Neural progenitor cell (in vitro differentiated cells): ENCODE data around the gene RBBP8NL. TPM values are rescaled to one million over a fixed set of nuclear protein-coding genes. Genes with fewer than 3 reads are reported as not detected.

ENCODE experiments used
- DNase-seq: peaks from one replicate; pipeline ENCODE4 v3.0.0-alpha.2; 2016; ENCODE audit warnings: low spot score
- H2AFZ ChIP-seq: fragments of 200-600 bp; sonication (generic); replicated peaks from 2 replicates; pipeline ENCODE4 v1.6.1; 2016; ENCODE audit warnings: antibody characterized with exemption
- H3F3A ChIP-seq: fragments of 200-600 bp; sonication (generic); 2 replicates; pipeline ENCODE4 v1.6.1; 2016; ENCODE audit warnings: antibody characterized with exemption, low read depth
- H3K27ac ChIP-seq: fragments of 200-600 bp; sonication (generic); 2 replicates; pipeline ENCODE4 v1.5.1; 2016; ENCODE audit warnings: mild to moderate bottlenecking
- H3K27me3 ChIP-seq: fragments of 200-600 bp; sonication (generic); 2 replicates; pipeline ENCODE4 v1.6.1; 2016; ENCODE audit warnings: mild to moderate bottlenecking, moderate library complexity
- H3K36me3 ChIP-seq: fragments of 200-600 bp; sonication (generic); 2 replicates; pipeline ENCODE4 v1.5.1; 2016
- H3K4me1 ChIP-seq: fragments of 200-600 bp; sonication (generic); 2 replicates; pipeline ENCODE4 v1.6.1; 2016; ENCODE audit warnings: mixed run types
- H3K4me2 ChIP-seq: fragments of 200-600 bp; sonication (generic); 2 replicates; pipeline ENCODE4 v1.6.1; 2016
- H3K4me3 ChIP-seq: fragments of 200-600 bp; sonication (generic); 2 replicates; pipeline ENCODE4 v1.5.1; 2016
- H3K79me2 ChIP-seq: fragments of 200-600 bp; sonication (generic); 2 replicates; pipeline ENCODE4 v1.6.1; 2016; ENCODE audit warnings: low read depth
- H3K9ac ChIP-seq: fragments of 200-600 bp; sonication (generic); 2 replicates; pipeline ENCODE4 v1.6.1; 2016
- H3K9me3 ChIP-seq: fragments of 200-600 bp; sonication (generic); 2 replicates; pipeline ENCODE4 v1.5.1; 2016; ENCODE audit warnings: low read depth
- H4K20me1 ChIP-seq: fragments of 200-600 bp; sonication (generic); 2 replicates; pipeline ENCODE4 v1.6.1; 2016; ENCODE audit warnings: low read depth
- H3K27ac Mint-ChIP-seq: 3 replicates; pipeline ENCODE4 v1.8.0; 2021; ENCODE audit warnings: mixed read lengths
- H3K27me3 Mint-ChIP-seq: 2 replicates; pipeline ENCODE4 v1.8.0; 2022; ENCODE audit warnings: low read depth, mild to moderate bottlenecking, inconsistent platforms, moderate library complexity, mixed read lengths; ENCODE audit not compliant: insufficient read depth
- H3K36me3 Mint-ChIP-seq: 3 replicates; pipeline ENCODE4 v1.8.0; 2021; ENCODE audit warnings: mixed read lengths
- H3K4me1 Mint-ChIP-seq: 3 replicates; pipeline ENCODE4 v1.8.0; 2021; ENCODE audit warnings: mixed read lengths
- H3K4me3 Mint-ChIP-seq: 3 replicates; pipeline ENCODE4 v1.8.0; 2021; ENCODE audit warnings: mild to moderate bottlenecking, moderate library complexity, mixed read lengths
- H3K9me3 Mint-ChIP-seq: 3 replicates; pipeline ENCODE4 v1.8.0; 2020; ENCODE audit warnings: mixed read lengths
- EZH2 ChIP-seq: fragments of 200-600 bp; sonication (generic); IDR thresholded peaks from 2 replicates; pipeline ENCODE4 v1.6.1; 2017; ENCODE audit warnings: antibody characterized with exemption, mild to moderate bottlenecking, moderate library complexity
- EZH2phosphoT487 ChIP-seq: fragments of 200-600 bp; sonication (generic); IDR thresholded peaks from 2 replicates; pipeline ENCODE4 v1.6.1; 2017; ENCODE audit warnings: antibody characterized with exemption
- total RNA-seq: library from RNA; depleted of rRNA; stranded (reverse); fragments of >200 nt; gene quantifications from 2 replicates; pipeline ENCODE4 v1.2.3, GENCODE V29; 2015; ENCODE audit warnings: low replicate concordance
- TF ChIP-seq, protein P1 (sequence below): fragments of 200-600 bp; sonication (generic); IDR thresholded peaks from 2 replicates; pipeline ENCODE4 v1.5.1; 2017; ENCODE audit warnings: antibody characterized with exemption, mild to moderate bottlenecking

Gene RBBP8NL
- total RNA-seq, 1 donor from 2014 or later, result not detected

DNA sequence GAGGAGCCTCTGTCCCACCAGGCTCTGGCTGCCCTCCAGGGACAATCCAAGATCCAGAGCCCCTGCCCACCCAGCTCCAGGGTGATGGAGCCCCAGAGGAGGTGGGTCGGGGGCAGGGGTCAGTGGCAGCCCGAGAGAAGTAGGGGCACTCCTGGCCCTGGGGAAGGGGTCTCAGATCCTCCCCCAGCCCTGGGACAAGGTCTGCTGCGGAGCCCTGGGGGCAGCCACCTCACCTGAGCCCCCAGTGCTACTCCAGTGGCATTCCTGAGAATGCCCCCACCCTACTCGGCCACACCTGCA lies 57.6 kb downstream of the RBBP8NL start:
- Mint-ChIP-seq H3K27ac (no peak overlapping the region), H3K27me3 (peaks cover 9% of the 10 kb centered on the region), H3K4me3 (peak overlapping the region; percentile 83), H3K4me1 (peaks cover 21% of the 10 kb centered on the region), H3K36me3 (no peaks in the 10 kb centered on the region), H3K9me3 (peaks cover 2% of the 10 kb centered on the region)
- Histone ChIP-seq H3K27ac (no peak overlapping the region), H3K9ac (no peak overlapping the region), H3K79me2 (peaks cover 23% of the 10 kb centered on the region), H3K27me3 (no peaks in the 10 kb centered on the region), H3K4me1 (peaks cover 45% of the 10 kb centered on the region), H3K4me2 (peak overlapping the region; percentile 95), H3K9me3 (no peaks in the 10 kb centered on the region), H3K36me3 (no peaks in the 10 kb centered on the region), H2AFZ (no peak overlapping the region), H3F3A (peaks cover 48% of the 10 kb centered on the region), H3K4me3 (no peak overlapping the region), H4K20me1 (peaks cover 19% of the 10 kb centered on the region)
- DNase-seq, result no peak
- TF ChIP-seq, protein P1, sequence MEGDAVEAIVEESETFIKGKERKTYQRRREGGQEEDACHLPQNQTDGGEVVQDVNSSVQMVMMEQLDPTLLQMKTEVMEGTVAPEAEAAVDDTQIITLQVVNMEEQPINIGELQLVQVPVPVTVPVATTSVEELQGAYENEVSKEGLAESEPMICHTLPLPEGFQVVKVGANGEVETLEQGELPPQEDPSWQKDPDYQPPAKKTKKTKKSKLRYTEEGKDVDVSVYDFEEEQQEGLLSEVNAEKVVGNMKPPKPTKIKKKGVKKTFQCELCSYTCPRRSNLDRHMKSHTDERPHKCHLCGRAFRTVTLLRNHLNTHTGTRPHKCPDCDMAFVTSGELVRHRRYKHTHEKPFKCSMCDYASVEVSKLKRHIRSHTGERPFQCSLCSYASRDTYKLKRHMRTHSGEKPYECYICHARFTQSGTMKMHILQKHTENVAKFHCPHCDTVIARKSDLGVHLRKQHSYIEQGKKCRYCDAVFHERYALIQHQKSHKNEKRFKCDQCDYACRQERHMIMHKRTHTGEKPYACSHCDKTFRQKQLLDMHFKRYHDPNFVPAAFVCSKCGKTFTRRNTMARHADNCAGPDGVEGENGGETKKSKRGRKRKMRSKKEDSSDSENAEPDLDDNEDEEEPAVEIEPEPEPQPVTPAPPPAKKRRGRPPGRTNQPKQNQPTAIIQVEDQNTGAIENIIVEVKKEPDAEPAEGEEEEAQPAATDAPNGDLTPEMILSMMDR, result no peak
- TF ChIP-seq EZH2phosphoT487 (no peak), EZH2 (no peak)

DNA sequence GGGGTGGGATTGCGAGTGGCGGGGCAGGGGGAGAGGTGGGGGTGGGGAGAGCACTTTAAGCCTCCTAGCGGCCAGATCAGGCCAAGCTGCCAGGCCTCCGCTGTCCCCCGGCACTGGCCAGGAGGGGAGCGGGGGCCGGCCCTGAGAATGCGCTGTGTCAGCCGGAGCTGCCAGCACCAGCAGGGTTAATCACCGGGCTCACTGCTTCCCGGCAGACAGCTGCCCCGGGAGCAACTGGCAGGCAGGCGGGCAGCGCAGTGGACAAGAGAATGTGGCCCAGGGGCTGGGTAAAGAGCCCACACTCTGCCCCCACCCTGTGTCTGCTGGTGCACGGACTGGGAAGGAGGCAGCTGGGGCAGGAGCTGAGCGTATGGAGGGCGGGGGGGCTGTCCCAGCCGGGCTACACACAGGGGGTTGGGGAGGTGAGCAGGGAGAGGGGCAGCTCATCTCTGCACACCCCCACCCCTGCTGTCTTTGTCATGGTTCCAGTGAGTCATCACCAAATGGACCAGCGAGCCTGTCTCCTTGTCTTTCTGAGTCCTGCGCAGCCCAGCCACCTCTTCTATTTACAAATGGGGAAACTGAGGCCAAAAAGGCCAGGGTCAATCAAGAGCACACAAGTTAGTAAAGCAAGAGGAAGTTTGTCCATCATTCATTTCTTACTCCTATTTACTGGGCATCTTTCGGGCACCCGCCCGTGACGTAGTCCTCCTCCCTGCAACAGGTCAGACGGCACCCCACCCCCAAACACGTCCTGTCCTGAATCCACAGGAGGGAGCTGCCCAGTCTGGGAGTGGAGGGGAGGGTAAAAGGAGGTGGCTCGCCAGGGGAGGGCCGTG lies 58.1 kb downstream of the RBBP8NL start:
- no peaks in the 10 kb centered on the region for H3K9me3 ChIP-seq
- Mint-ChIP-seq H3K36me3 (no peaks in the 10 kb centered on the region), H3K27me3 (peaks cover 6% of the 10 kb centered on the region), H3K27ac (no peak overlapping the region), H3K4me1 (peaks cover 18% of the 10 kb centered on the region), H3K4me3 (peak overlapping the region; percentile 83), H3K9me3 (peaks cover 2% of the 10 kb centered on the region)
- H3K27ac ChIP-seq, result peak overlapping the region; percentile 70
- peaks cover 28% of the 10 kb centered on the region for H3K79me2 ChIP-seq
- H3K27me3 ChIP-seq, result no peaks in the 10 kb centered on the region
- no peak for TF ChIP-seq EZH2
- TF ChIP-seq, protein P1, result peak; percentile 64
- TF ChIP-seq EZH2phosphoT487, result no peak
- DNase-seq, result peak; percentile 95
- H3K4me2 ChIP-seq, result peak overlapping the region; percentile 95
- peaks cover 54% of the 10 kb centered on the region for H3F3A ChIP-seq
- peak overlapping the region; percentile 98 for H3K4me3 ChIP-seq
- no peaks in the 10 kb centered on the region for H3K36me3 ChIP-seq
- no peak overlapping the region for H2AFZ ChIP-seq
- peaks cover 25% of the 10 kb centered on the region for H4K20me1 ChIP-seq
- peaks cover 50% of the 10 kb centered on the region for H3K4me1 ChIP-seq
- H3K9ac ChIP-seq, result no peak overlapping the region

DNA sequence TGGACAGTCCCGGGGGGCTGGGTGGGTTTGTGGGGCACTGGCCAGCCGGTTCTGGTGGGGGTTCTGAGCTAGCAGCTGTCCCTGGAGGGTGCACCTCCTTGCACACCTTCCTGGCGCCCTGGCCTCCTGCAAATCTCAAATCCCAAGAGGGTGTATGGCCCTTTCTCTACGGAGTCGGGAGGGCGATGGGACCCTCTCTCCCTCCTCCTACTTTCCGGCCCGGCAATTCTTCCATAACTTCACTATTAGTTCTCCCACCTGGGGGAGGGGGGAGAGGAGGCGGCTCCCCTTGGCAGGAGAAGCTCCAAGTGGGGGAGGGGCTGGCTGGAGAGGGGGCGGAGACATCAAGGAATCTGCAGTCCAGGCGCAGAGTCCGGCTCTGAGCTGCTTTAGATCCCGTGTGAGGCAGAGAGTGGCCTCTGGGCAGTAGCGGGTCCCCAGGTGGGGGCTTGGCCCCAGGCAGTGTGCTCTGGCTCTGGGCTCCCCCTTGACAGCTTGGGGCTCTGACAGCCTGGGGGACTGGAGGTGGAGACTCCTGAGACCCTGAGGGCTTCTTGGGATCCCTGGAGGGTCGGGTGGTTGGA lies 58.9 kb downstream of the RBBP8NL start:
- Histone ChIP-seq H3K79me2 (peaks cover 36% of the 10 kb centered on the region), H4K20me1 (peaks cover 32% of the 10 kb centered on the region), H2AFZ (no peak overlapping the region), H3K9me3 (no peaks in the 10 kb centered on the region), H3K4me3 (peak overlapping the region; percentile 98), H3K36me3 (no peaks in the 10 kb centered on the region), H3K27ac (peak overlapping the region; percentile 70), H3K27me3 (no peaks in the 10 kb centered on the region), H3K4me2 (peak overlapping the region; percentile 95), H3K9ac (no peak overlapping the region), H3K4me1 (peaks cover 57% of the 10 kb centered on the region), H3F3A (peaks cover 61% of the 10 kb centered on the region)
- Mint-ChIP-seq H3K27me3 (peaks cover 4% of the 10 kb centered on the region), H3K4me1 (peaks cover 22% of the 10 kb centered on the region), H3K4me3 (peak overlapping the region; percentile 83), H3K27ac (no peak overlapping the region), H3K36me3 (no peaks in the 10 kb centered on the region), H3K9me3 (peaks cover 2% of the 10 kb centered on the region)
- no peak for TF ChIP-seq EZH2
- no peak for TF ChIP-seq EZH2phosphoT487
- TF ChIP-seq, protein P1, result no peak
- DNase-seq, result peak; percentile 92
